Fibroblast of skin of abdomen (primary cell): ENCODE measurements around the gene SRSF1.
A peak's percentile ranks its signal among the peaks of the same experiment; 100 is the strongest.
"Not testable (repeated sequence)": the region's sequence is repeated elsewhere in the genome, so short reads cannot be mapped to it uniquely, and the experiment has no call there.

Experiments
- DNase-seq: peaks from one replicate; pipeline ENCODE4 v3.0.0-alpha.2; 2013

SRSF1 gene

GRCh38 chr17:57963149-57963511, 43.9 kb downstream of the SRSF1 start:
- no peak for DNase-seq

- DNase-seq, result no peak
These were observed 44.5 kb downstream of the SRSF1 start for GRCh38 chr17:57962279-57963148.

GRCh38 chr17:57959929-57960328, 47.1 kb downstream of the SRSF1 start:
- no peak for DNase-seq

- DNase-seq, result not testable (repeated sequence)
These were observed 48.7 kb downstream of the SRSF1 start for GRCh38 chr17:57958391-57958790.

GRCh38 chr17:57957886-57958285, 49.2 kb downstream of the SRSF1 start:
- DNase-seq, result no peak

GRCh38 chr17:57957120-57957850, 49.8 kb downstream of the SRSF1 start:
- DNase-seq, result no peak

GRCh38 chr17:57956291-57957119, 50.5 kb downstream of the SRSF1 start:
- no peak for DNase-seq

- DNase-seq, result peak; percentile 65
These were observed 51.7 kb downstream of the SRSF1 start, which contains the start of gene CUEDC1 for GRCh38 chr17:57955183-57955931. Gene CUEDC1, minus strand, starts transcription at chr17:57955412. Its CDS starts 69,848 bp downstream, at chr17:57885564.

- peak; percentile 75 for DNase-seq
These were observed 52.5 kb downstream of the SRSF1 start for GRCh38 chr17:57954397-57955182.

GRCh38 chr17:57953705-57954396, 53.2 kb downstream of the SRSF1 start:
- no peak for DNase-seq
